GM12872 (cell line): ENCODE measurements around the gene RMND5B.

Experiments used
- TF ChIP-seq, protein P1 (sequence below): IDR thresholded peaks from 3 replicates; pipeline ENCODE4 v1.5.1; 2011; ENCODE audit warnings: low read depth, mild to moderate bottlenecking, low read length, moderate library complexity; ENCODE audit not compliant: insufficient read depth

RMND5B gene, protein sequence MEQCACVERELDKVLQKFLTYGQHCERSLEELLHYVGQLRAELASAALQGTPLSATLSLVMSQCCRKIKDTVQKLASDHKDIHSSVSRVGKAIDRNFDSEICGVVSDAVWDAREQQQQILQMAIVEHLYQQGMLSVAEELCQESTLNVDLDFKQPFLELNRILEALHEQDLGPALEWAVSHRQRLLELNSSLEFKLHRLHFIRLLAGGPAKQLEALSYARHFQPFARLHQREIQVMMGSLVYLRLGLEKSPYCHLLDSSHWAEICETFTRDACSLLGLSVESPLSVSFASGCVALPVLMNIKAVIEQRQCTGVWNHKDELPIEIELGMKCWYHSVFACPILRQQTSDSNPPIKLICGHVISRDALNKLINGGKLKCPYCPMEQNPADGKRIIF

DNA sequence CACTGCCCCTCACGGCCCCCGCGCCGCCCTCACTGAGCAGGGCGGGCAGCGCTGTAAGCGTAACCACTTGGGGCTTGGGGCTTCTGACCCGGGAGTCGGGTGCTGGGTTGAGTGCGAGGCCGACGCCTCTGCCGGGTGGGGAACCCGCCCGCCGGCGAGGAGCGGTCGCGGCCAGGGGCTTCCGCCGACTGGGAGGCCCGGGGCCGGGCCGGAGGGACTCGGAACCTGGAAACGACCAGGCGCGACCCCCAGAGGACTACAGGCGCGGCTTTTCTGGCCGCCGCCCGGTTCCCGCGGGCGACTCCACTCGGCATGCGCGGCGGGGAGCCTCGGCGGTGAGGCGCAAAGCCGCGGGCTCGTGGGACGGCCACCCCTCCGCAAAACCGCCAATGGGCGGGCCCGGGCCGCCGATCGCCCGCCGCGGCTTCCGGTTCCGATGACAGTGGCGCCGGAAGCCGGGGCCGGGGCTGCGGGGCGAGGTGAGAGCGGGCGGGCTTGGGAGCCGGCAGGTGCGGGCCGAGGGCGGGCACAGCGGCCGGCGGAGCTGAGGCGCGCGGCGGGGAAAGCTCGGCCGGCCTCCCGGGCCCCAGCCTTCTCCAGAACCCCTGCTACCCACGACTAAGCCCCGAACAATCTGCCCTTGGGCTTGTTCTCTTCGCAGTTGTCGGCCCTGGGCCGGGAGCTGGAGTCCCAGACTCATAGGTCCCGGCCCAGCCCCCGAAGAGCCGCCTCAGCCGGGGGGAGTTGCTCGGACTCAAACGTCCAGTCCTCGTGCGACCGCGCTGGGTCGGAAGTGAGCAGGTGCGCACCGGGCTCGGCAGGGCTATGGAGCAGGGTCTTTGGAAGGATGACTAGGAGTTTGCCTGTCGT lies at the start of gene RMND5B:
Gene RMND5B (plus strand): TSS at position 439 of the 870 bp plus-strand sequence. CDS start 7,106 bp downstream, outside the sequence.
- TF ChIP-seq, protein P1, sequence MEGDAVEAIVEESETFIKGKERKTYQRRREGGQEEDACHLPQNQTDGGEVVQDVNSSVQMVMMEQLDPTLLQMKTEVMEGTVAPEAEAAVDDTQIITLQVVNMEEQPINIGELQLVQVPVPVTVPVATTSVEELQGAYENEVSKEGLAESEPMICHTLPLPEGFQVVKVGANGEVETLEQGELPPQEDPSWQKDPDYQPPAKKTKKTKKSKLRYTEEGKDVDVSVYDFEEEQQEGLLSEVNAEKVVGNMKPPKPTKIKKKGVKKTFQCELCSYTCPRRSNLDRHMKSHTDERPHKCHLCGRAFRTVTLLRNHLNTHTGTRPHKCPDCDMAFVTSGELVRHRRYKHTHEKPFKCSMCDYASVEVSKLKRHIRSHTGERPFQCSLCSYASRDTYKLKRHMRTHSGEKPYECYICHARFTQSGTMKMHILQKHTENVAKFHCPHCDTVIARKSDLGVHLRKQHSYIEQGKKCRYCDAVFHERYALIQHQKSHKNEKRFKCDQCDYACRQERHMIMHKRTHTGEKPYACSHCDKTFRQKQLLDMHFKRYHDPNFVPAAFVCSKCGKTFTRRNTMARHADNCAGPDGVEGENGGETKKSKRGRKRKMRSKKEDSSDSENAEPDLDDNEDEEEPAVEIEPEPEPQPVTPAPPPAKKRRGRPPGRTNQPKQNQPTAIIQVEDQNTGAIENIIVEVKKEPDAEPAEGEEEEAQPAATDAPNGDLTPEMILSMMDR, result no peak

DNA sequence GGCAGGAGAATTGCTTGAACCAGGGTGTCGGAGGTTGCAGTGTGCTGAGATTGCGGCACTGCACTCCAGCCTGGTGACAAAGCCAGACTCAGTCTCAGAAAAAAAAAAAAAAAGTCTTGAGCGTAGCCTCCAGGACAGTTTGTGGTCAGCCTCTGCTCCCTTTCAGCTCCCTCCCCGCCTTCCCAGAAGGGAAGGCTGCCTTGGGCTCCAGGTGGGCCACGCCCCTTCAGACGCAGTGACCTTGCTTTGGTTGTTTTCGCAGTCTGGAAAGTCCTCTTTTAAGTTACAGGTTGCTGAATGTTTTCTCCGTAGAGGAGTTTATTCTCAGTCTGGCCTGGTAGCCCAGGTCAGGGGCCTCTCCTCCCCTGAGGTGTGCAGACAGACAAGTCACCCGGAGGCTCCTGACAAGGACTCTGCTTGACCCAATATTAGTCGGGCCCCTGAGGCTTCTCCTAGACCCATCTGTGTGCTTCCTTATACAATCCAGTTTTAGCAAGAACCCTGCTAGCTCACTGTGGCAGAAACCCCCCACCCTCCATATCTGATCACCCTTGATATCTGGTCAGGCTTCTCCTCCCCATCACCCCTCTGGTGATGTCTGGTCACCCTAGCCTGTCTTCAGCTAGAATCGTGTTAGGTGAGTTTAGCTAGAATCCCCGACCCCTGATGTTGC lies 49.1 kb upstream of the RMND5B start:
- TF ChIP-seq, protein P1, result no peak

DNA sequence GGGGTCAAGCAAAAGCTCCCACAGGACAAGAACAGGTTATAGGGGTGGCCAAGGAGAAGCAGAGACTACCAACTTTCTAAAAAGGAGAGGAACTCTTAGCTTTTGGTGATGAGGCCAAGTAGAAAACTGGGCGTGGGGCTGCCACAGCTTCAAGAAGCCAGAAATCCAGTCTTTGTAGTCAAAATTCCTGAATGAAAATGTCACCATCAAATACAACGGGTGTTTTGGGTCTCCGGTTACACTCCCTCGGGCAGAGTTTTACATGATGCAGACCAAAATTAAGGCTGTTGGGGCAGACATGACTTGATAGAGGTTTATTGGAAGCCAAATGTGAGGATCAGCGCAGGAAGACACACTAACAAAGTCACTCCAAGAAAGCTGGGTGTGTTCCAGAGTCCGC lies 46.9 kb upstream of the RMND5B start:
- TF ChIP-seq, protein P1, result no peak

DNA sequence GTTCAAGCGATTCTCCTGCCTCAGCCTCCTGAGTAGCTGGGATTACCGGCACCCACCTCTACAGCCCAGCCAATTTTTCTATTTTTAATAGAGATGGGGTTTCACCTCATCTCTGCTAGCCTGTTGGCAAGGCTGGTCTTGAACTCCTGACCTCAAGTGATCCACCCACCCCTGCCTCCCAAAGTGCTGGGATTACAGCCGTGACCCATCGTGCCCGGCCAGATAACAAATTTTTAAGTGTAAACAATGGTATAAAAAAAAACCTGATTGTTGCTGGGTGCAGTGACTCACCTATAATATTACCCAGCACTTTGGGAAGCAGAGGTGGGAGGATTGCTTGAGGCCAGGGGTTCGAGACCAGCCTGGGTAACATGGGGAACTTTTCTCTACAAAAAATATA lies 45.5 kb upstream of the RMND5B start:
- TF ChIP-seq, protein P1, result no peak

DNA sequence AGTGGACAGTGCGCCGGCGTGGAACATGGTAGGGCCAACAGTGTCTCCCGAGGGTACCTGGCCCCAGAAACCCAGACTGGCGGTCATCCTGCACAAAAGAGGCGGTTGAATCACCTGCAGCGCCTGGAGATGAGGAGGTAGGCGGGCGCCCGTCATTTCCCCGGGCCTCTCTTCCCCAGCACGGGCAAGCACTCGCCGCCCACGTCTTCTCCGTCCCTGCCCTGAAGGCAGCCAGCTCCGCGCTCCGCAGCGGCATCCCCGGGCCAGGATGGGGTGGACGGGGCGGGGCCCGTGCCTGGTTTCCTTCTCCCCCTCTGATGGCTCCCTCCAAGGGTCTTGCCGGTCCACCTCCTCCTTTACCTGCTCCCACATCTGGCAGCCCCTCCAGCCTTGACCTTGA lies 44.5 kb upstream of the RMND5B start:
- TF ChIP-seq, protein P1, result no peak

DNA sequence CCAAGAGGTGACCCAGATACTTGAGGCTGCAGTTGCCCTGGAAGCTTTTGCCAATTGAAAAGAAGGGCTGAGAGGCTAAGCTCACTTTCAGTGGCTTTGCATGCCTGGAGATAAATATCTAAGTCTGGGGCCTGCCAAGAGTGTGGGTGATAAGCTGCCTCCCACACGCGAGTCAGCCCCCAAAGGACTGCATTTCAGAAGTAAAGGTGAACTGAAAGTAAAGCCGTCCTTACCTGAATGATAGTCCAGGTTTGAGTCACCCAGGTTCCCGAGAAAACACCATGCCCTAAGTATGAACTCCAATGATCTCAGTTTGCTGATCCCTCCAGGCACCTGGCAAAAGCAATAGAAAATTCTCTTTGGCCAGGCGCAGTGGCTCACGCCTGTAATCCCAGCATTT lies 40.0 kb upstream of the RMND5B start:
- TF ChIP-seq, protein P1, result no peak

DNA sequence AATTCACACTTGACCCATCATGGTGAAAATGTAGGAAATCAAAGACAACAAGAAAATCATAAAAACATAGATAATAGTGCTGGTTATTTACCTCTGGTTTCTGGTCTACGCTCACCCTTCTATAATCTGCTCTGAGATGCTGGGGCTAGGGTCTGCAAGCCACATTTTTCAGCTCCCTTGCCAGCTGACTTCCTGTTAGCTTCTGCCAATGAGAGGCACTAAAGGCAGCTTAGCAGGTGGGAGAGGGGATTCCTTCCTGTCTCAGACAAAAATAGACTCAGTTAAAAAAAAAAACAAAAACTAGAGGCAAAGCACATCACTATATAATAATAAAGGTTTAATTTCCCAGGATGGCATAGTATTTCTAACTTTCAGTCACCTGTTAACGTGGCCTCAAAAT lies 37.7 kb upstream of the RMND5B start:
- TF ChIP-seq, protein P1, result no peak
